Measurements from ENCODE around the gene HMCES.

Gene HMCES

GRCh38 chr3:129349791-129350190 is 71.1 kb downstream of the HMCES start:
- no peak for DNase-seq

DNA sequence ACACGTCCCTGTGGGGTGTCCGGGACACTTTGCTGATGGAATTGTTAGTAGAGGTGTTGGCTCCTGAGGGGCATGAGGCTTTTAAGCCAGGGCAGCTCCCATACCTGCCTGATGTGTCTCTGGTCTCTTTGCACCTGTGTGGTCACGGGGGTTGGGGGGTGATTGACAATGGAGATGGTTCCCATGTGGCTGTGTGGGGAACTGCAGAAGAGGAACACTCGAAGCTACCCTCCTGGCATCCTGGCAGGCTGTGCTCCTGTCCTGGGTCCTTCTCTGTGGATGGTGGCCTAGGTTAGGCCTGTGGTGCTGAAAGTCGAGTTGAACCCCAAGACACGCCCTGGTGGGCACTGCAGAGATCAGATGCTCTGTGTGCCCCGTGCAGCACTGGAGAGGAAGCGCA is 73.4 kb downstream of the HMCES start:
- DNase-seq = no peak

- DNase-seq = no peak
These were observed 74.2 kb downstream of the HMCES start for GRCh38 chr3:129352650-129353588.

DNA sequence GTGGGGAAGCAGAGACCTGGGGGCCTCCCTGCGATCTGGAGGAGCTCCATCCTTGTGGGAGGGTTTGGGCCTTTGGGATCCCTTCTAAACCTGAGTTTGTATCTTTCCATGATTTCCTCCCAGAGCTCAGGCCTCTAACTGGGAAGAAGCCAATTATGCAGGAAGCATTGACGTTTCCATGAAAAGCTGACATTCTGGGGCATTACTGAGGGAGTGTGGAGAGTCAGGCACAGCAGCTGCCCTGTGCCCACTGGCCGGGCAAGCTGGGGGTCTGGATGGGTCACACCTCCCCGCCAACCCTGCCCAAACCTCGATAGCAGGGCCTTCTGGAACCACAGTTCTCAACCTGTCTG is 74.9 kb downstream of the HMCES start:
- no peak for DNase-seq
